ENCODE measurements around the gene DCHS1.
A peak's percentile ranks its signal among the peaks of the same experiment; 100 is the strongest.
"Not testable (repeated sequence)": the region's sequence is repeated elsewhere in the genome, so short reads cannot be mapped to it uniquely, and the experiment has no call there.

Gene DCHS1, protein sequence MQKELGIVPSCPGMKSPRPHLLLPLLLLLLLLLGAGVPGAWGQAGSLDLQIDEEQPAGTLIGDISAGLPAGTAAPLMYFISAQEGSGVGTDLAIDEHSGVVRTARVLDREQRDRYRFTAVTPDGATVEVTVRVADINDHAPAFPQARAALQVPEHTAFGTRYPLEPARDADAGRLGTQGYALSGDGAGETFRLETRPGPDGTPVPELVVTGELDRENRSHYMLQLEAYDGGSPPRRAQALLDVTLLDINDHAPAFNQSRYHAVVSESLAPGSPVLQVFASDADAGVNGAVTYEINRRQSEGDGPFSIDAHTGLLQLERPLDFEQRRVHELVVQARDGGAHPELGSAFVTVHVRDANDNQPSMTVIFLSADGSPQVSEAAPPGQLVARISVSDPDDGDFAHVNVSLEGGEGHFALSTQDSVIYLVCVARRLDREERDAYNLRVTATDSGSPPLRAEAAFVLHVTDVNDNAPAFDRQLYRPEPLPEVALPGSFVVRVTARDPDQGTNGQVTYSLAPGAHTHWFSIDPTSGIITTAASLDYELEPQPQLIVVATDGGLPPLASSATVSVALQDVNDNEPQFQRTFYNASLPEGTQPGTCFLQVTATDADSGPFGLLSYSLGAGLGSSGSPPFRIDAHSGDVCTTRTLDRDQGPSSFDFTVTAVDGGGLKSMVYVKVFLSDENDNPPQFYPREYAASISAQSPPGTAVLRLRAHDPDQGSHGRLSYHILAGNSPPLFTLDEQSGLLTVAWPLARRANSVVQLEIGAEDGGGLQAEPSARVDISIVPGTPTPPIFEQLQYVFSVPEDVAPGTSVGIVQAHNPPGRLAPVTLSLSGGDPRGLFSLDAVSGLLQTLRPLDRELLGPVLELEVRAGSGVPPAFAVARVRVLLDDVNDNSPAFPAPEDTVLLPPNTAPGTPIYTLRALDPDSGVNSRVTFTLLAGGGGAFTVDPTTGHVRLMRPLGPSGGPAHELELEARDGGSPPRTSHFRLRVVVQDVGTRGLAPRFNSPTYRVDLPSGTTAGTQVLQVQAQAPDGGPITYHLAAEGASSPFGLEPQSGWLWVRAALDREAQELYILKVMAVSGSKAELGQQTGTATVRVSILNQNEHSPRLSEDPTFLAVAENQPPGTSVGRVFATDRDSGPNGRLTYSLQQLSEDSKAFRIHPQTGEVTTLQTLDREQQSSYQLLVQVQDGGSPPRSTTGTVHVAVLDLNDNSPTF (N-terminal part only)

DNA sequence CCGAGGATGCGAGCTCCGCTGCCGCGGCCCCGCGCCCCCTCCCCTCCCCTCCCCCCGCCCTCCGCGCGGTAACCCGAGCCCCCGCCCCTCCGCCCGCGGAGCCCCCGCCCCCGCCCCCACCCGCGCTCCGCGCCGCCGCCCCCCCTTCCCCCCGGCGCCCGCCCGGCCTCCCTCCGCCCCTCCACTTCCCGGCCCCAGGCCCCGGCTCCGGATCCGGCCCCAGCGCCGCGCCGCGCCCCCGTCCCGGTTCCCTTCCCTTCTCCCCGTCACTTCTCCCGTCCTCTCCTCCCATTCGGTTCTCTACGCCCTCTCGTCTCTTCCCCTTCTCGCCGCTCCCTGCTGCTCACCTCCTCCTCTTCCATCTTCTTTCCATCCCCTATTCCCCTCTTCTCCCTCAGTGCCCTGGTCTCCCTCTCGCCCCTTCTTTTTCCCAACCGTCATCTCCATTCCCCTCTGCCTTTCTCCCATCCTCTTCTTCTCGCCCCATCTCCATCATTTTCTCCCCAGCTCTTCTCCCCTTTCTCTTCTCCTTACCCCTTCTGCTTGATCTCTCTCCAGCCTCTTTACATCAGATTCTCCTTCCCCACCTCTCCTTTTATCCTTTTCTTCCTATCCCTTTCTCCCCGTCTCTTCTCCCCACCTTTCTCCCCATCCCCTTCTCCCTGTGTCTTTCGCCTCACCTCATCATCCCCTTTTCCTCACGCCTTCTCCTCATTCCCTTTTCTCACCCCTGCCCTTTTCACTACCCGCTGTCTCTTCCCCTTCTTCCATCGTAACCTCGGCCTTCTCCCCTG, at the start of gene DCHS1:
DCHS1 (minus strand) TSS at position 20 of the 794 bp plus-strand sequence. CDS start 14,196 bp downstream, outside the sequence.
- DNase-seq, result no peak

DNA sequence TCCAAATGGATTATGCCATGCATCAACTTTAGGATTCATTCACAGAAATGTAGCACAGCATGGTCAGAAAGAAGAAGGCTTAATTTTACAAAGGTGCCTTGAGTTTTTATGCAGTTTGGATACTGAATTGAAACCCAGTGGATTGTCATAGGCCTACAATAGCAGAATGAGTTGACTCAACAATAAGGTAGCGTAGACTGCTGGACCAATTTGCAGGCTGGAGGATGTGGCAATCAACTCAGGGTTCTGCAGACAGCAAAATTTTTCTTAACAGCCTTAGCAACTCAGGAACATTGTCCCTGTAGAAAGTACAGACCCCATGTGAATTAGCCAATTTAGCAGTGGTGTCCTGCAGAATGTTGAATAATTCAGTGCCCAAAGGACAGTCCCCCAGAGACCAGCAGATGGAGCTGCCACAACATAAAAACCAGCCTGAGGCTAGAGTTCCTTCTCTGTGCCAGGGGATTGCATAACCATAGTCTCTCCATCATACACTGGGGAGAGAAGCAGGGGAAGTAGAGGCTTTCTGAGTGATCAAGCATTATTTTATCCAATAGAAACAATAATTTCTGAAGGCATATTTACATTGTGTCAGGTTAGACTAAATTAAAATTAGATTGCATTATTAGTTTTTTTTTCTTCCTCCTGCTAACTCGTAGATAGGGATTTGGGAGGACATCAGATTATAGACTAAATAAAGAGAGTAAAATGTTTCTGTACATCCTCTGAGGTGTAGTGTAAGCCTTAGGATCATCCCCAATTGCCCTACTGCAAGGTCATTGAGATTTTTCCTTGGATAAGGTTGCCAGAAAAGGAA, 47.8 kb upstream of the DCHS1 start:
- DNase-seq, result peak; percentile 48

DNA sequence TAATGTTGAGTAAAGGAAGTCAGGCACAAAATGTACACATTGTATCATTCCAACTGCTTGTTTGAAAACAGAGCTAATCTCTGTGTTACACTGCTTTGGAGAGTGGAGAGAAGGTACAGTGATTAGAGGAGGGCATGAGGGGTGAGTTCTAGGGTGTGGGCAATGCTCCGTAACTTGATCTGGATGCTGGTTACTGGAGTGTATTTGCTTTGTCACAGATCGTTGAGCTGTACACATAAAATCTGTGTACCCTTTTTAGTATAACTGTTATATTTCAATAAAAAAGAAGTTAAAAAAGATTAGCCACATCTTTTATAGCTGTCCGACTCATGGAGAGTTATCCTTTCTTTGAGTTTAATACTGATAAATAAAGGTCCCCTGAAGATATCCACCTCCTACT, 46.3 kb upstream of the DCHS1 start:
- DNase-seq, result not testable (repeated sequence)

DNA sequence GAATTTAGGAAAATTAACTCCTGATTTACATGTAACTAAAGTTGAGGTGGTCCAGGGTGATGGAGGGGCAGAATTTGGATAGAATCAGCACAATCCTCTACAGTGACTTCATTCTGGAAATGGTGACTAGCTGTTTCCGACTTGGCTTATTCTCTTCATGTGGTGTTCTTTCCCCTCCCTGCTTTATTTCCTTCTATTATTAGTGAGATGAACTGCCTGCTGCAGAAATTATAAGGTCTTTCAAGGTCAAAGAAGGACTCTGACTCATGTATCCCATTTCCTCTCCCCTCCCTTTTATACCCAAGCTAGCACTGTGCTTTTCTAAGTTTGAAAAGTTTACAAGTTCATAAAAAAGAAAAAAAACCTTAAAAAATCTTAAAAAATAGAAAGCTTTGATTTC, 39.8 kb upstream of the DCHS1 start:
- DNase-seq, result no peak

DNA sequence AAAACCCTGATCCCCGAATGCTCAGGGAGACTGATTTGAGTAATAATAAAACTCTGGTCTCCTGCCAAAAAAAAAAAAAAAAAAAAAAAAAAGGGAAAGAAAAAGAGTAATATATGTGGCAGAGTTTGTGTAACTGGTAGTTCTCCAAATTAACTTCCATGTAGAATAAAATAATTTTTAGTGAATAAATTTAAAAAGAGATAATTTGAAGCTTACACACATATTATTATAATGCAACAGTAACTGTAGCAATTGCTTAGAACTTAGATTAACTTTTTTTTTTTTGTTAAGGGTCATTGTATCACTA, 38.6 kb upstream of the DCHS1 start:
- no peak for DNase-seq

DNA sequence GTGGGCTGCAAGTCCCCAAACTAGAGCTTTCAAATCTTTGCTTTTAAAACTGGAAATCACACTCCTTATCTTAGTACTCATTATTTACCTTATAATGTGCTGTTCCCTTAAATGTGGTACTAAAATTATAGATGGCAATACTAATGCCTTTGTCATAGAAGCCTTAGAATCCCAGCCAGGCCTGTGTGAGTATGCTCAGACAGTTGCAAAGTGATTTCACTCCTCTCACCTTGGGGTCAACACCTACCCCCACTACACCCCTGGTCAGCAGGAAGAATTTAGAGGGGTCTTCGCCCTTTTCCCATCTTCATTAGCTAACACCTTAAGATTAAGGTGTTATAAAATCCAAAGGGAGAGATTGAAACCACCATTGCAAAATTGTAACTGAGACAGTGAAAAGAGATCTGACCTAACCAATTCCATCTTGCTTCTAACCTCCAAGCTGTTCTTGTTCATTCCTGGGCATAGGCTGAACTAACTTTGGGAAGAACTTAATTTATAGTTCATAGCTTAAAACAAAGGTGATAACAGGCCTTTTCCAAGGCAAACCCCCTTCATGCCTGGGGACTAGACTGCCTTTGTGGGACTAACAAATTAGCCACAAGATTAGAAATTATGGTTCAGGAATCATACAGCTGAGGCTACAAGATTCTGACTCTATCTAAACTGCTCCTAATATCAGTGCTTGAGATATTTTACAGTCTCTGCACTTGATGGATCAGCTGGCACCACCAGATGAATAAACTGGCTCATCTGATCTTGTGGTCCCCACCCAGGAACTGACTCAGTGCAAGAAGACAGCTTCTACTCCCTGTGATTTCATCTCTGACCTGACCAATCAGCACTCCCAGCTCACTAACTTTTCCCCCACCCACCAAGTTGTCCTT, 38.0 kb upstream of the DCHS1 start:
- DNase-seq, result no peak

DNA sequence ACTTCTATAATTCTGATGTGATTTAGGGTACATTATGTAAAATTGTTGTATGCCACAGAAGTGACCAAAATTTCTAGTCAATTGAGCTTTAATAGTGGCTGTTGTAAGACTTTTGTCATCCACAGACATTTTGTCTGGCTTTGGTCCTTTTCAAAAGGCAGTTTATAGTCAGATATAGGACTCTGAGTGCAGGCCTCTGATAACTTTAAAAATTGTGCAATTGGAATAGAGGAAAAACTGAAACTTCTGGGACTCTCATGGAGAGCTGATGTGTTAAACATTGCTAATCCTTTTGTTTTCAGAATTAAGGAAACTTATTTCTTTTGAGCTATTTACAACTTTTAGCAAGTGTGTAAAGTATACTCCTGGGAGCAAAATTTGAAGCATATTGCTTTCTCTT, 36.5 kb upstream of the DCHS1 start:
- no peak for DNase-seq

DNA sequence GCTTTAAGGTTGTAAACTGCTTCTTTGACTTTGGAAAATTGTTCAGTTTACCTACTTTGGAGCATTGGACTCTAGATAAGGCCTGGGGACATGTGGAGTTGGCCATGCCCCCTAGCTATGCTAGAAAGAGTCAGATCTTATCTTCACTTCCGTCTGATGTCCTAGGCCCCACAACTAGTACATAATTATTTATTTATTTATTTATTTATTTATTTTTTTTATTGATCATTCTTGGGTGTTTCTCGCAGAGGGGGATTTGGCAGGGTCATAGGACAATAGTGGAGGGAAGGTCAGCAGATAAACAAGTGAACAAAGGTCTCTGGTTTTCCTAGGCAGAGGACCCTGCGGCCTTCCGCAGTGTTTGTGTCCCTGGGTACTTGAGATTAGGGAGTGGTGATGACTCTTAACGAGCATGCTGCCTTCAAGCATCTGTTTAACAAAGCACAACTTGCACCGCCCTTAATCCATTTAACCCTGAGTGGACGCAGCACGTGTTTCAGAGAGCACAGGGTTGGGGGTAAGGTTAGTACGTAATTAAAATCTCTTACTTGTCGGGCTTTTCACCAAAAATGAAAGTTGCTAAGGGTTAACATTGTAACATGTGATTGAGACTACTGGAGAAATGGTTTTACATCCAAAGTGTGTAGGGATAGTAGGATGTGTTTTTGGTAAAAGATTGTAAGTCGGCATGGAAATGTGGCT, 35.0 kb upstream of the DCHS1 start:
- DNase-seq, result not testable (repeated sequence)

DNA sequence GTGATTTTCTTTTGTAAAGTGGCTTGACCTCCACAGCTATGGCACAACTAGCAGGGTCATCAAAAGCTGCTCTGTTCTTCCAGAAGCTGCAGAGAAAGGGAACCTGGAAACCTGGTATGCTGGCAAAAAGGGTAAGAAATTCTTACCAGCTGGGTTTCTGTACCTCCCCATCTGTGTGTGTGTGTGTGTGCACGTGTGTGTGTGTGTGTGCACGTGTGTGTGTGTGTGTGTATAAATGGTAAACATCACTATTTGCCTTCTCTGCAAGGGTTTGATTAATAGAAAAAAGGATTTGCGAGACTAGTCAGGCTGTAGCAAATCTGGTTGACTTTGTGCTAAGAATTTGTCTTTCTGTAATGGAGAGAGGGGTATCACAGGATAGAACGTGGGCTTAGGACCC, 32.3 kb upstream of the DCHS1 start:
- DNase-seq, result no peak

DNA sequence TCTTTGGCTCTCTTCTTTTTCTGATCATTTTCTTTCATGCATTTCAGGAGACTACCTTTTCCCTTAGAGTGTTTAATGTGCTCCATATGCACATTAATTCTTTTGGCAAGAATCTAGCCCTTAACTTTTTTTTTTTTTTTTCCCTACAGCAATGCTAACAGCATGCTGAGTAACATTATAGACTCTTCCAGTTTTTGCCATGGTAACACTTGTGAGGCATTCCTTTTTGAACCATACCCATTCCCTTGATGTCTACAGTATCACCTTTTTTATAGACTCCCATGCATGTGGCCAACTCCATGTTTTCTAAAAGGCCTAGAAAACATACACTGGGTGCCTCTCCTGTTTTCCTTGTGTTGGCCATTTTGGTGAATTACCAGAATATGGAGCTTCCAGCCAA, 30.4 kb upstream of the DCHS1 start:
- no peak for DNase-seq

DNA sequence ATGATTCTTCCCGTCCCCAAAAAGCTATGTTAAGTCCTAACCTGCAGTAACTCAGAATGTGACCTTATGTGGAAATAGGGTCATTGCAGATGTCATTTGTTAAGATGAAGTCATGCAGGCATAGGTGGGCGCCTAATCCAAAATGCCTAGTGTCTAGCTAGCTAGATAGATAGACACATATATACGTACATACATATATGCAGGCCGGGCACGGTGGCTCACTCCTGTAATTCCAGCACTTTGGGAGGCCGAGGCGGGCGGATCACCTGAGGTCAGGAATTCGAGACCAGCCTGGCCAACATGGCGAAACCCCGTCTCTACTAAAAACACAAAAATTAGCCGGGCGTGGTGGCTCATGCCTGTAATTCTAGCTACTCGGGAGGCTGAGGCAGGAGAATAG, 28.5 kb upstream of the DCHS1 start:
- not testable (repeated sequence) for DNase-seq

DNA sequence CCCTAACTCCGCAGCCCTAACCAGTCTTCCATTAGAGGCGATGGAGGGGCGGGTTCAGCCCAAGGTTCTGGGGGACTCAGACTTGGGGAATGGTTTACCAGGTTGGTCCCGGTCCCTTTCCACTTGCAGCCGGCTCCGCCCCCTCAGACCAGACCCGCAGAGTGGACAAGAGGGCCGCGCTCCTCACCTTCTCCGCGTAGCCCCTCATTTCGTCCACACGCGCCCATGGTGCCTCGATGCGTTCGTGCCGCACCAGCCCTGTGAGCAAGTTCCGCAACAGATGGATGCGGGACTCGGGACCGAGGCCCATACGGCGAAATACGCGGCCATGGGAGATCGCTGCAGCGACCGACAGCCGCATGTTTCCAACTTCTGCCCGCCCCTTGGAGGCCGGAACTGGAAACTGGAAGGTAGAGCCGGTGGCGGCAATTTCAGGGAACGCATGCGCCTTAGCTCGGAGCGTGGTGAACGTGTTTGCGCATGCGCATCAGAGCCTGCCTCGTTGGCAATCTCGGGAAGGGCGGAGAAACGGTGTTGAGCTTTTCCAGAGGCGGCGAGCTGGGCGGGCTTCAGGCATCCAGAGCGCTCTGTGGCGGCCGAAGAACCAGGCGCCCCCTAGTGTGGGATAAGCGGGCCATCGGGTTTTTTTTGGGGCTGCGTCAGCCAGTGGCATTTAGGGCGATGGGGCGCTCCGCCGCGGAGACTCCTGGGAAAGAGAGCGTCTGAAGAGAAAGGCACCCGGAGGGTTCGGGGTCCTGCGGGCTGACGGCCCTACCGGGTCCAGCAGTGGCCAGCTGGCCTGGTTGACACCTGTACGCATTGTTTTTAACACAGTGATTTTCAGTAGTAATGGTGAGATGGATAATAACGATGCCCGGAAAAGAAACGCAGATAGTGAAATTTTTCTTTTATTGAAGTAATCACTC, 27.6 kb upstream of the DCHS1 start, which contains the start of gene MRPL17:
MRPL17 (minus strand) TSS at position 405 of the 926 bp plus-strand sequence; CDS start at position 361, 44 bp downstream.
- DNase-seq, result peak; percentile 99

DNA sequence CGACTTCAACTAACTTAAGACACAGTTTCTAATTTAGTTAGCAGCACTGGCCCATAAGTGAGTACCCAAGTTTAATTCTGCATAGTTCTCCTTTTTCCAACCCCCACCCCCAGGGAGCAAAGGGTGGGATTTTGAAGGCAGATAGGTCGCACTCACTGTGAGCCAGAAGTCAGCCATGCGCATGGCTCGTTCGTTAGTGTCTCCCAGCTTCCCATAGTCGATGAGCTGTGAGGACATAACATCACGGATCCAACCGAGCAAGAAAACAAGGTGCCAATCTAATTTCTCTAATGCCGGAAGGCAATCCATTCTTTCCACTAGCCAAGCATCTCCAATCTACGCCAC, 27.0 kb upstream of the DCHS1 start:
- DNase-seq, result no peak

DNA sequence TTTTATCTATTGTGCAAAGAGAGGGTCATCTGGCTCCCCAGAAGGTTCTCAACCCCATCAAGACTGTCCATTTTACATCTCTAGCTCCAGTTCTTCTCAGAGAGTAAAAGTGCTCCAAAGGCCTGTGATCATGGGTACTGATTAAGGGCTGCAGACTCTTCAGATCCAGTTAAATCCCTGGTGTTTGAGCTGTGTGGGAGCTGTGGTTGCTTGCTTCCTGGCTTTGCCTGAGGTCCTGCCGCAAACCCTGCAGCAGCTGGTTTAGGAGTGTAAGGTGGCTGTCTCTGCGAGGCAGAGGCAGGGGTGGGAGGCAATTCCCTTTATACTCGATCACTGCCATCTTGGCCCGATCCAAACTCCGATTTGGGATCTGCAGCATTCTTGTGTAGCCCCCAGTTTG, 26.3 kb upstream of the DCHS1 start:
- DNase-seq, result no peak

DNA sequence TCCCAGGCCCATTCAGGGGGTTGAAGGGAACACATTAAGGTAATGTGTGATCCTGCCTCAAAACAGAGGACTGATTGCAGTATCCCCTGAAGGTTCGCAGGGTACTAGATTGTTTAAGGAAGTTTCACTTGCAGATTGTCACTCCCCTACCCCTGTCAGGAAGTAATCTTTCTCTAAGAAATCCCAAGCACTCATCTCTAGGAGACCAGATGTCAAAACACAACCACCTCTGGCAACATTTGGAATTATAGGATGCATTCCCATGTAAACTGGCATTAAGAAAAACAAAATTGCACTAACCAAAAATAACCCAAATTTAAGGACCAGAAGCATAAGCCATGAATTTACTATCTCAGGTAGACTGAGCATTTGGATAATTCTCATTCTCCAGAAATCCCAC, 25.9 kb upstream of the DCHS1 start:
- no peak for DNase-seq

DNA sequence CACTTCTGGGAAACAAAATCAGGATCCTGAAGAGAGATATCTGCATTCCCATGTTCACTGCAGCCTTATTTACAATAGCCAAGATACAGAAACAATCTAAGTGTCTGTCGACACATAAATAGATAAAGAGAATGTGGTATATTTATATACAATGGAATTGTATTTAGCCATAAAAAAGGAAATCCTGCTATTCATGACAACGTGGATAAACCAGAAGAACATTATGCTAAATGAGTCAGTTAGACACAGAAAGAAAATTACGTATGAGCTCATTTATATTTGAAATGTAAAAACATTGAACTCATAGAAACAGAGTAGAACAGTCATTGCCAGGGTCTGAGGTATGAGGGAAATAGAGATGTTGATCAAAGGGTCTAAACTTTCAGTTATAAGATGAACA, 21.4 kb upstream of the DCHS1 start:
- DNase-seq, result no peak

DNA sequence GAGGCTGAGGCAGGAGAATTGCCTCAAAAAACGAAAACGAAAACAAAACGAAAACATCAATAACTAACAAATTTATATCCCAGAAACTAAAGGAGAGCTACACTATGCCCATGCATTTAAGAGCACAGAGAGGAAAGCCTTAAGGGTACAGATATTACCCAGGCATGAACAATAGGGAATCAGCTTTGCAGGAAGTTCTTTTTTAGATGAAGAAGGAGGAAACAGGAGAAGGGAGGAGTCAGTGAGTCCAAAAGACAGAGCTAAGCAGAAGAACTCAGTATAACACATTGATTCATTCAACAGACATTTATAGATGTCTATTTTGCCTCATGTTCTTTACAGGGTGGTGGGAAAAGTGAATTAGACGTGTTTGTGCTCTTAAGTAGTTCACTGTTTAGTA, 19.3 kb upstream of the DCHS1 start:
- DNase-seq, result no peak

DNA sequence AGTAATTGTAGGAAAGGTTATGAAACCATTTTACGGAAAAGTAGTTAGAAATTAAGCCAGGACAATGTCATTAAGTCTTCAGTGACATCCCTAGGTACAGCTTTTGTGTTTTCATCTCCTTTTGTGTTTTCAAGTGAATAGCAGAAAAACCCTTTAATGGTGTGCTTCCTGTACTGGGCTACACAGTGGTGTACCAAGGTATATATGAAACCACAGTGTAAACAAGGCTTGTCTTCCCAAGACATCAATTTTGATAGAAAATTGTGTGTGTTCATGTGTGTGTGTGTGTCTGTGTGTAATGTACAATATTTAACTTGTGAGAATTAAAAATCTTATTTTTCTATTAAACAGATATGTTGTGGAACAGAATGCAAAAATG, 18.6 kb upstream of the DCHS1 start:
- DNase-seq, result no peak

All from GDM1 (cell line).